A673 (cell line): ENCODE data around the gene SIRPB2. TPM values are rescaled to one million over a fixed set of nuclear protein-coding genes. Genes with fewer than 3 reads are reported as not detected.

Source experiments
- BruUV-seq: library from RNA; stranded (reverse); fragments of 400-500 nt; replicated peaks from 2 replicates; lab custom pipeline; 2021; lab: Mats Ljungman, UMichigan
- CTCF ChIA-PET: fragments of 300-600 bp; sonication (Branson Sonifier 250); formaldehyde crosslinking; loops from one replicate; lab custom pipeline; 2022; ENCODE audit warnings: antibody characterized with exemption; lab: Charles Lee
- POLR2A ChIA-PET: fragments of 300-600 bp; sonication (Branson Sonifier 250); formaldehyde crosslinking; loops from one replicate; lab custom pipeline; 2022; ENCODE audit warnings: antibody characterized with exemption; ENCODE audit not compliant: low non-redundant PET; lab: Charles Lee
- DNase-seq: peaks from one replicate; pipeline ENCODE4 v3.0.0-alpha.2; 2015; ENCODE audit warnings: low spot score
- H3K27ac ChIP-seq: fragments of 200-600 bp; sonication (generic); 2 replicates; pipeline ENCODE4 v1.5.1; 2016; ENCODE audit warnings: mixed run types, low read depth, mild to moderate bottlenecking, mixed read lengths, antibody characterized with exemption, low read length; ENCODE audit not compliant: poor library complexity, severe bottlenecking
- H3K27me3 ChIP-seq: fragments of 200-600 bp; sonication (generic); replicated peaks from 2 replicates; pipeline ENCODE4 v1.6.1; 2017; ENCODE audit warnings: mixed run types, low read depth, mild to moderate bottlenecking, mixed read lengths, antibody characterized with exemption, low read length; ENCODE audit not compliant: insufficient read depth, poor library complexity
- H3K36me3 ChIP-seq: fragments of 200-600 bp; sonication (generic); 2 replicates; pipeline ENCODE4 v1.6.1; 2016; ENCODE audit warnings: mixed run types, mild to moderate bottlenecking, mixed read lengths, antibody characterized with exemption, low read length; ENCODE audit not compliant: insufficient read depth, poor library complexity, severe bottlenecking
- H3K4me1 ChIP-seq: fragments of 200-600 bp; sonication (generic); 2 replicates; pipeline ENCODE4 v1.6.1; 2017; ENCODE audit warnings: mixed run types, mild to moderate bottlenecking, mixed read lengths, antibody characterized with exemption, low read length; ENCODE audit not compliant: insufficient read depth, poor library complexity, severe bottlenecking
- H3K4me3 ChIP-seq: fragments of 200-600 bp; sonication (generic); 2 replicates; pipeline ENCODE4 v1.5.1; 2016; ENCODE audit warnings: low read depth, mixed run types, mild to moderate bottlenecking, mixed read lengths, low read length; ENCODE audit not compliant: poor library complexity, severe bottlenecking
- H3K9me3 ChIP-seq: fragments of 200-600 bp; sonication (generic); 2 replicates; pipeline ENCODE4 v1.6.1; 2016; ENCODE audit warnings: mixed run types, low read depth, mild to moderate bottlenecking, mixed read lengths, antibody characterized with exemption, low read length; ENCODE audit not compliant: poor library complexity, severe bottlenecking
- CTCF ChIP-seq: fragments of 300-800, 200-600 bp; sonication (generic); conservative IDR thresholded peaks from 2 replicates; pipeline ENCODE4 v1.5.1; 2017; ENCODE audit warnings: low read depth, mild to moderate bottlenecking, antibody characterized with exemption, low read length, moderate library complexity, mixed read lengths
- EZH2 ChIP-seq: fragments of 200-600 bp; sonication (generic); IDR thresholded peaks from 2 replicates; pipeline ENCODE4 v1.6.1; 2017; ENCODE audit warnings: borderline replicate concordance, low read depth, mild to moderate bottlenecking, mixed read lengths, antibody characterized with exemption, low read length; ENCODE audit not compliant: poor library complexity, severe bottlenecking
- intact Hi-C: fragments of 100-400 bp; cut with micrococcal nuclease; formaldehyde crosslinking; loops from one replicate; pipeline ENCODE4 v1.10.0; 2022; ENCODE audit not compliant: unreplicated experiment
- total RNA-seq: library from RNA; stranded (reverse); gene quantifications from 2 replicates; pipeline ENCODE4 v1.2.3, GENCODE V29; 2021

SIRPB2 gene
- total RNA-seq, 1 experiment from 2014 or later, result 3.1 TPM

GRCh38 chr20:1436263-1436662 is 55.0 kb downstream of the SIRPB2 start:
- H3K9me3 ChIP-seq, result no peaks in the 10 kb centered on the region
- H3K27ac ChIP-seq, result no peak overlapping the region
- peaks cover 4% of the 10 kb centered on the region for H3K36me3 ChIP-seq
- no peaks in the 10 kb centered on the region for H3K4me1 ChIP-seq
- intact Hi-C loops, result no loop called here
- POLR2A ChIA-PET, result no interaction called here
- TF ChIP-seq CTCF (no peak), EZH2 (no peak)
- no peak overlapping the region for H3K4me3 ChIP-seq
- no peaks in the 10 kb centered on the region for H3K27me3 ChIP-seq
- DNase-seq, result no peak
- CTCF ChIA-PET, result no interaction called here
- no TSS peak for BruUV-seq

- CTCF ChIA-PET, result no interaction called here
- H3K4me1 ChIP-seq, result no peaks in the 10 kb centered on the region
- no peak for TF ChIP-seq CTCF
- no peaks in the 10 kb centered on the region for H3K9me3 ChIP-seq
- H3K27ac ChIP-seq, result no peak overlapping the region
- POLR2A ChIA-PET, result no interaction called here
- no TSS peak for BruUV-seq
- no peak for DNase-seq
- H3K4me3 ChIP-seq, result no peak overlapping the region
- intact Hi-C loops, result no loop called here
- H3K27me3 ChIP-seq, result no peaks in the 10 kb centered on the region
- no peaks in the 10 kb centered on the region for H3K36me3 ChIP-seq
These were observed 55.9 kb downstream of the SIRPB2 start for GRCh38 chr20:1435337-1435699.

- no TSS peak for BruUV-seq
- TF ChIP-seq CTCF, result no peak
- TF ChIP-seq EZH2, result no peak
- H3K9me3 ChIP-seq, result no peaks in the 10 kb centered on the region
- no peak overlapping the region for H3K27ac ChIP-seq
- no peak overlapping the region for H3K4me3 ChIP-seq
- H3K36me3 ChIP-seq, result no peaks in the 10 kb centered on the region
- CTCF ChIA-PET, result no interaction called here
- POLR2A ChIA-PET, result no interaction called here
- no peaks in the 10 kb centered on the region for H3K27me3 ChIP-seq
- no peak for DNase-seq
- intact Hi-C loops, result no loop called here
- no peaks in the 10 kb centered on the region for H3K4me1 ChIP-seq
These were observed 56.5 kb downstream of the SIRPB2 start for GRCh38 chr20:1434571-1435336.
